ENCODE data around the gene WDR27. TPM values are rescaled to one million over a fixed set of nuclear protein-coding genes. Genes with fewer than 3 reads are reported as not detected.
A peak's percentile ranks its signal among the peaks of the same experiment; 100 is the strongest.
"Not testable (repeated sequence)": the region's sequence is repeated elsewhere in the genome, so short reads cannot be mapped to it uniquely, and the experiment has no call there.

The WDR27 gene
- total RNA-seq, 4 donors from 2014 or later, result 2.8 to 31.6 (median 4.0) TPM

DNA sequence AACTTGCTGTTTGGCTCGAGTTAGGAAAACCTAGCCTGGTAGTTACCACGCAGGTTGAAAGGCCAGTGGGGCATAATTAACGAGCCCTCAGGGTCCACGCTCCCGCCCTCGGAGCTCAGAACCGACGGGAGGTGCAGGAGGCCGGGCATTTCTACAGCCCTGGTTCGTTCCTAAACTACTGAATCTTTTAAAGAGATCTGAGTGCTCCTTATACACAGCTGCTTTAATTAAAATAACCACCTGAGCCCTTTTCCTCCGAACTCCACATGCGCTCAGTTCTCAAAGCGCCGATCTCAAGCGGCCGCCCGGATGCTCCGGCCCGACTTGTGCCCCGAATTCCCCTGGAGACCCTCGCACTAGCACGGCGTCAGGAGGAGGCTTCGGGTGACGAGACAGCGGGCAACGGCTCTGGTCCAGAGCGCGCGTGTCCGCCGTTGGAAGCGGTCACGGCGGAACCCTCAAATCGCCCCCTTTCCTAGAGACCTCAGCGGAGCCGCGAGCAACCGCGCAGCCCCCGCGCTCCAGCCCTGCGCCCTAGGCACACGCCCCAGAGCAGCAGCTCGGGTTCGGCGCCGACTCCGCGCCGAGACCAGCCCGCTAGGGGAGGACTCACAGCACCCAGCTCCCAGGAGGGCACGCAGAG lies 397 bp downstream of the WDR27 start:
- peak overlapping the region; percentile 88 to 93 (median 90) for H3K4me3 ChIP-seq
- peaks cover 0 to 6% of the 10 kb centered on the region in 2 donors for H3K36me3 ChIP-seq
- DNase-seq (no peak), ATAC-seq (peak; percentile 17 to 37)
- H3K27ac ChIP-seq, result peak overlapping the region; percentile 87 to 97 (median 95)
- peaks cover 36 to 51% of the 10 kb centered on the region in 2 donors for H3K4me1 ChIP-seq
- TF ChIP-seq, protein P1, sequence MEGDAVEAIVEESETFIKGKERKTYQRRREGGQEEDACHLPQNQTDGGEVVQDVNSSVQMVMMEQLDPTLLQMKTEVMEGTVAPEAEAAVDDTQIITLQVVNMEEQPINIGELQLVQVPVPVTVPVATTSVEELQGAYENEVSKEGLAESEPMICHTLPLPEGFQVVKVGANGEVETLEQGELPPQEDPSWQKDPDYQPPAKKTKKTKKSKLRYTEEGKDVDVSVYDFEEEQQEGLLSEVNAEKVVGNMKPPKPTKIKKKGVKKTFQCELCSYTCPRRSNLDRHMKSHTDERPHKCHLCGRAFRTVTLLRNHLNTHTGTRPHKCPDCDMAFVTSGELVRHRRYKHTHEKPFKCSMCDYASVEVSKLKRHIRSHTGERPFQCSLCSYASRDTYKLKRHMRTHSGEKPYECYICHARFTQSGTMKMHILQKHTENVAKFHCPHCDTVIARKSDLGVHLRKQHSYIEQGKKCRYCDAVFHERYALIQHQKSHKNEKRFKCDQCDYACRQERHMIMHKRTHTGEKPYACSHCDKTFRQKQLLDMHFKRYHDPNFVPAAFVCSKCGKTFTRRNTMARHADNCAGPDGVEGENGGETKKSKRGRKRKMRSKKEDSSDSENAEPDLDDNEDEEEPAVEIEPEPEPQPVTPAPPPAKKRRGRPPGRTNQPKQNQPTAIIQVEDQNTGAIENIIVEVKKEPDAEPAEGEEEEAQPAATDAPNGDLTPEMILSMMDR (IDR thresholded peaks at IDR 0.05 in 4 of 5, conservative IDR thresholded peaks at IDR 0.05 in 1 of 5), result no peak
- TF ChIP-seq POLR2A (IDR thresholded peaks at IDR 0.05), result no peak
- in situ Hi-C loops (cut with MboI; ENCODE audit: low sequenced_read_pairs in 4 of 4), result no loop called here
- H3K27me3 ChIP-seq, result no peaks in the 10 kb centered on the region
- intact Hi-C loops (cut with DNase I; ENCODE audit: low total_unique reads), result no loop called here
- H3K9me3 ChIP-seq, result no peaks in the 10 kb centered on the region

DNA sequence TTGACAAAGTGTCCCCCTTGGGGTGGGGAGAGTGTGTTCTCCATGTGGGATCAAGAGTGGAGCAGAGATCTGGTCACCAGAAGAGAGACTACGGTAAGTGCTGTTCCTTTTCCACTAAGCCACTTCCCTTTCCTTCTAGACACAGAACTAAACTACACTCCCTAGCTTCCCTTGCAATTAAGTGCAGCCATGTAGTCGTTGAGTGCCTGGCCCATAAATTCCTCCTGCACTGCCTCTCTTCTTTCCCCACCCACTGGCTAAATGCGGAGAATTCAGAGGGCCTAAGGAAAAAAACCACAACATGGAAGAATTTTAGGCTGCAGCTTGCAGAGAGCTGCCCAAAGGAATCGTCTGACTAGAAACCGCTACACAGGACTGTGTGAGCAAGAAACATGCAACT lies 1.5 kb downstream of the WDR27 start:
- no peak overlapping the region for H3K4me3 ChIP-seq
- no peaks in the 10 kb centered on the region for H3K27me3 ChIP-seq
- intact Hi-C loops (cut with DNase I; ENCODE audit: low total_unique reads) (no loop called here), in situ Hi-C loops (cut with MboI; ENCODE audit: low sequenced_read_pairs in 4 of 4) (no loop called here)
- peaks cover 0 to 6% of the 10 kb centered on the region in 2 donors for H3K36me3 ChIP-seq
- no peak overlapping the region for H3K27ac ChIP-seq
- H3K4me1 ChIP-seq, result peaks cover 35 to 42% of the 10 kb centered on the region in 2 donors
- ATAC-seq, result no peak
- no peaks in the 10 kb centered on the region for H3K9me3 ChIP-seq
- TF ChIP-seq POLR2A (IDR thresholded peaks at IDR 0.05), result no peak
- TF ChIP-seq, protein P1 (IDR thresholded peaks at IDR 0.05 in 4 of 5, conservative IDR thresholded peaks at IDR 0.05 in 1 of 5), result no peak
- DNase-seq, result no peak

DNA sequence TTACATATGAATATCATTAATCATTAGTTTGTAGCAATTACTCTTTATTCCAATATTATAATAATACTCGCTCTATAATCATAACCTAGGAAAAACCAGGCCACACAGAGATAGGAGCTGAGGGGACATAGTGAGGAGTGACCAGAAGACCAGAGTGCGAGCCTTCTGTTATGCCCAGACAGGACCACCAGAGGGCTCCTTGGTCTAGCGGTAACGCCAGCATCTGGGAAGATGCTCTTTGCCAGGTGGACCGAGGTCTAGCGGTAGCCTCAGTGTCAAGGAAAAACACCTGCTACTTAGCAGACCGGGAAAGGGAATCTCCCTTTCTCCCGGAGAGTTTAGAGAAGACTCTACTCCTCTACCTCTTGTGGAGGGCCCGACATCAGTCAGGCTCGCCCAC lies 4.7 kb downstream of the WDR27 start:
- H3K36me3 ChIP-seq; ATAC-seq; intact Hi-C loops (cut with DNase I; ENCODE audit: low total_unique reads); H3K4me3 ChIP-seq; H3K9me3 ChIP-seq; in situ Hi-C loops (cut with MboI; ENCODE audit: low sequenced_read_pairs in 4 of 4); H3K27me3 ChIP-seq: not testable (repeated sequence)
- Histone ChIP-seq H3K4me1 (peaks cover 11 to 12% of the 10 kb centered on the region in 2 donors), H3K27ac (peak overlapping the region in 2 of 4 donors; percentile 58 to 64)
- TF ChIP-seq, protein P1 (IDR thresholded peaks at IDR 0.05 in 4 of 5, conservative IDR thresholded peaks at IDR 0.05 in 1 of 5), result peak in 3 of 5 experiments; percentile 13 to 17 (median 16)
- DNase-seq, result peak in 1 of 2 donors; percentile 38

DNA sequence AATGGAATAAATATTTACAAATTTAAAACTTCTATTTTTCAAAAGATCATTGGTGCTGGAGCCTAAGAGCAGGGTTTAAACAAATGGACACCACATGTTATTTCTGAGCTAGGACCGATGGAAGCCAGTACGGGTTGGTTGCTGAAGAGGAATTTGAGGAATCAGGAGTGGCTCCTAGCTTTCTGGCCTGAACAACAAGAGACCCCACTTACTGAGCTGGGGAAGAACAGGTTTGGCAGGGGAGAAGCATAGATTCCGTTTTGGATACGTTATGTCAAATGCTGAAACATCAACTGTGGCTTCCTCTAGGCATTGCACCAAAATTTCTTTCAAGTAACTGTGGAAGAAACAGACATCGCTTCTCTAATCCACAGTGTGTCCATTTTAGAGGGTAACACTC lies 6.7 kb downstream of the WDR27 start:
- Histone ChIP-seq H3K4me3 (no peak overlapping the region), H3K9me3 (no peaks in the 10 kb centered on the region), H3K4me1 (peaks cover under 1 to 5% of the 10 kb centered on the region in 2 donors), H3K36me3 (no peaks in the 10 kb centered on the region), H3K27me3 (no peaks in the 10 kb centered on the region), H3K27ac (no peak overlapping the region)
- intact Hi-C loops (cut with DNase I; ENCODE audit: low total_unique reads), result no loop called here
- DNase-seq, result no peak
- in situ Hi-C loops (cut with MboI; ENCODE audit: low sequenced_read_pairs in 4 of 4), result no loop called here
- no peak for ATAC-seq
- no peak for TF ChIP-seq POLR2A (IDR thresholded peaks at IDR 0.05)
- TF ChIP-seq, protein P1 (IDR thresholded peaks at IDR 0.05 in 4 of 5, conservative IDR thresholded peaks at IDR 0.05 in 1 of 5), result no peak

All from gastrocnemius medialis (tissue), 4 donors.